KMS-11 (cell line): ENCODE measurements around the gene GSTM2.

Source experiments
- H2AFZ ChIP-seq: fragments of 200-600 bp; sonication (generic); 2 replicates; pipeline ENCODE4 v1.6.1; 2016; ENCODE audit warnings: antibody characterized with exemption, mixed run types, low read depth
- H3K27ac ChIP-seq: fragments of 200-600 bp; sonication (generic); 2 replicates; pipeline ENCODE4 v1.6.1; 2016; ENCODE audit warnings: mild to moderate bottlenecking, mixed run types
- H3K27me3 ChIP-seq: fragments of 200-600 bp; sonication (generic); 2 replicates; pipeline ENCODE4 v1.6.1; 2017; ENCODE audit warnings: mild to moderate bottlenecking, low read depth, mixed run types, moderate library complexity; ENCODE audit not compliant: insufficient read depth
- H3K36me3 ChIP-seq: fragments of 200-600 bp; sonication (generic); 2 replicates; pipeline ENCODE4 v1.6.1; 2017; ENCODE audit warnings: mild to moderate bottlenecking, mixed run types; ENCODE audit not compliant: insufficient read depth
- H3K4me1 ChIP-seq: fragments of 200-600 bp; sonication (generic); 2 replicates; pipeline ENCODE4 v1.6.1; 2016; ENCODE audit warnings: mild to moderate bottlenecking, low read depth, mixed run types; ENCODE audit not compliant: poor library complexity, severe bottlenecking
- H3K4me2 ChIP-seq: fragments of 200-600 bp; sonication (generic); 2 replicates; pipeline ENCODE4 v1.7.0; 2016; ENCODE audit warnings: mild to moderate bottlenecking, mixed run types
- H3K4me3 ChIP-seq: fragments of 200-600 bp; sonication (generic); IDR thresholded peaks from 2 replicates; pipeline ENCODE4 v1.6.1; 2017; ENCODE audit warnings: low read depth, low read length, mixed read lengths; ENCODE audit not compliant: insufficient read depth
- H3K79me2 ChIP-seq: fragments of 200-600 bp; sonication (generic); 2 replicates; pipeline ENCODE4 v1.6.1; 2016; ENCODE audit warnings: low read depth, mixed run types; ENCODE audit not compliant: insufficient read depth
- H3K9ac ChIP-seq: fragments of 200-600 bp; sonication (generic); 2 replicates; pipeline ENCODE4 v1.6.1; 2016; ENCODE audit warnings: mild to moderate bottlenecking, mixed run types
- H4K20me1 ChIP-seq: fragments of 200-600 bp; sonication (generic); 2 replicates; pipeline ENCODE4 v1.6.1; 2016; ENCODE audit warnings: mild to moderate bottlenecking, mixed run types; ENCODE audit not compliant: insufficient read depth
- CTCF ChIP-seq: fragments of 200-600 bp; sonication (generic); conservative IDR thresholded peaks from 2 replicates; pipeline ENCODE4 v1.6.1; 2017; ENCODE audit warnings: low read depth, mild to moderate bottlenecking, antibody characterized with exemption, low read length, moderate library complexity, mixed read lengths

The GSTM2 gene

GRCh38 chr1:109653306-109653705 lies 14.6 kb upstream of the GSTM2 start:
- no peak for TF ChIP-seq CTCF
- H3K4me2 ChIP-seq = no peak overlapping the region

GRCh38 chr1:109654519-109654918 lies 13.3 kb upstream of the GSTM2 start:
- Histone ChIP-seq H3K27me3 (no peaks in the 10 kb centered on the region; the same call in 1 of the 2 replicates), H3K4me2 (no peak overlapping the region; the same call in 1 of the 2 replicates), H4K20me1 (no peaks in the 10 kb centered on the region), H3K4me3 (no peak overlapping the region), H2AFZ (no peak overlapping the region), H3K27ac (no peak overlapping the region), H3K4me1 (peaks cover 9% of the 10 kb centered on the region), H3K9ac (no peak overlapping the region), H3K79me2 (no peaks in the 10 kb centered on the region), H3K36me3 (no peaks in the 10 kb centered on the region)
- TF ChIP-seq CTCF = no peak

More at GRCh38 chr1:109653306-109653705, 14.6 kb upstream of the GSTM2 start:
- peaks cover 9% of the 10 kb centered on the region for H3K4me1 ChIP-seq
- H4K20me1 ChIP-seq = no peaks in the 10 kb centered on the region
- no peak overlapping the region for H3K4me3 ChIP-seq
- no peaks in the 10 kb centered on the region; the same call in 1 of the 2 replicates for H3K27me3 ChIP-seq
- H3K36me3 ChIP-seq = no peaks in the 10 kb centered on the region
- no peak overlapping the region for H3K9ac ChIP-seq
- H2AFZ ChIP-seq = no peak overlapping the region
- H3K79me2 ChIP-seq = no peaks in the 10 kb centered on the region
- no peak overlapping the region for H3K27ac ChIP-seq

- TF ChIP-seq CTCF = peak; percentile 35; the same call in 1 of the 2 replicates
- Histone ChIP-seq H4K20me1 (no peaks in the 10 kb centered on the region), H3K4me3 (peak within 1 kb of the TSS; percentile 98), H3K9ac (peak within 1 kb of the TSS; percentile 54; the same call in 1 of the 2 replicates), H3K36me3 (no peaks in the 10 kb centered on the region), H3K27ac (peak within 1 kb of the TSS; percentile 2; the same call in 1 of the 2 replicates), H3K4me2 (peak within 1 kb of the TSS; percentile 75), H2AFZ (peak within 1 kb of the TSS; percentile 99), H3K27me3 (no peaks in the 10 kb centered on the region; the same call in 1 of the 2 replicates), H3K79me2 (no peaks in the 10 kb centered on the region), H3K4me1 (peaks cover 9% of the 10 kb centered on the region)
Observed at GRCh38 chr1:109655615-109656519, 12.0 kb upstream of the GSTM2 start, which contains the start of gene GSTM4. TSS of gene GSTM4 (plus strand) at chr1:109656099. CDS start at chr1:109656390, 291 bp downstream.

- Histone ChIP-seq H3K36me3 (no peaks in the 10 kb centered on the region), H3K4me1 (peaks cover 9% of the 10 kb centered on the region), H3K79me2 (no peaks in the 10 kb centered on the region), H3K9ac (no peak overlapping the region), H3K4me3 (no peak overlapping the region), H3K27ac (no peak overlapping the region), H2AFZ (no peak overlapping the region), H3K27me3 (no peaks in the 10 kb centered on the region), H4K20me1 (no peaks in the 10 kb centered on the region), H3K4me2 (no peak overlapping the region)
- TF ChIP-seq CTCF = no peak
Observed at GRCh38 chr1:109657395-109657794, 10.5 kb upstream of the GSTM2 start.
